NB4 (cell line): ENCODE measurements around the gene NBPF3.

Experiments
- MAX ChIP-seq: IDR thresholded peaks from 2 replicates; pipeline ENCODE4 v1.6.1; 2011; ENCODE audit warnings: low read depth, low read length
- MYC ChIP-seq: IDR thresholded peaks from 2 replicates; pipeline ENCODE4 v1.6.1; 2011; ENCODE audit warnings: low read depth, low read length
- POLR2A ChIP-seq: IDR thresholded peaks from 2 replicates; pipeline ENCODE4 v1.6.1; 2011; ENCODE audit warnings: mild to moderate bottlenecking; ENCODE audit not compliant: insufficient read length; ENCODE audit errors: extremely low read depth
- TF ChIP-seq, protein P1 (sequence below): IDR thresholded peaks from one replicate; pipeline ENCODE4 v1.5.1; 2012; ENCODE audit warnings: low read depth, low read length

DNA sequence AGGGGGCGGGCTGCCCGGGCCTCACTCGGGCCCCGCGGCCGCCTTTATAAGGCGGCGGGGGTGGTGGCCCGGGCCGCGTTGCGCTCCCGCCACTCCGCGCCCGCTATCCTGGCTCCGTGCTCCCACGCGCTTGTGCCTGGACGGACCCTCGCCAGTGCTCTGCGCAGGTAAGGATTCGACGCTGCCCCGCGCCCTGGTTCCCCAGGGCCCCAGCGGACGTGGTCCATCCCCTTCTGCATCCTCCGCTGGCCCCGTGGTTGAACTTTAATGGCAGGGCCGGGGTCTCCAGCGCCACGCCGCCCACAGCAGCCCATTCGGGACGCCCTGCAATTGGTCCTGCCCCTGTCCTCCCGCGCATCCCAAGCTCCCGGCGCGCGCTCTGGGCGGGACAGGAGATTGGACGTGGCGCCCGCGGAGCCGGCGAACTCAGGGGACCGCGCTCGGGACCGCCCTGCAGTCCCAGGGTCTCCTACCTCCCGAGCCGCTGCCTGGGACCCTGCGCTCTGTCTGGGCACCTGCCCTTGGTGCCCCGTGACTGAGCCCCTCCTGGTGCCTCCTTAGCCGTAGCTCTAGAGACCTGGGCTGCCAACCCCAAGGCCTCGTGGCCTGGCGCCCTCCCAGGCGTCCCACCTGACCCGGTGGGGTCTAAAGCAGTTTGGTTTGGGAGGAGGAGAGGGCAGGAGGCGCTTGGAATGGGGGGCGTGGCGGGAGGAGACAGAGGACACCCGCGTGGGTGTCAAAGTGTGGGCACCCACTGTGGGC lies 69.6 kb downstream of the NBPF3 start, which contains the start of gene ALPL:
- TF ChIP-seq MAX (no peak), POLR2A (no peak), MYC (no peak)
- TF ChIP-seq, protein P1, sequence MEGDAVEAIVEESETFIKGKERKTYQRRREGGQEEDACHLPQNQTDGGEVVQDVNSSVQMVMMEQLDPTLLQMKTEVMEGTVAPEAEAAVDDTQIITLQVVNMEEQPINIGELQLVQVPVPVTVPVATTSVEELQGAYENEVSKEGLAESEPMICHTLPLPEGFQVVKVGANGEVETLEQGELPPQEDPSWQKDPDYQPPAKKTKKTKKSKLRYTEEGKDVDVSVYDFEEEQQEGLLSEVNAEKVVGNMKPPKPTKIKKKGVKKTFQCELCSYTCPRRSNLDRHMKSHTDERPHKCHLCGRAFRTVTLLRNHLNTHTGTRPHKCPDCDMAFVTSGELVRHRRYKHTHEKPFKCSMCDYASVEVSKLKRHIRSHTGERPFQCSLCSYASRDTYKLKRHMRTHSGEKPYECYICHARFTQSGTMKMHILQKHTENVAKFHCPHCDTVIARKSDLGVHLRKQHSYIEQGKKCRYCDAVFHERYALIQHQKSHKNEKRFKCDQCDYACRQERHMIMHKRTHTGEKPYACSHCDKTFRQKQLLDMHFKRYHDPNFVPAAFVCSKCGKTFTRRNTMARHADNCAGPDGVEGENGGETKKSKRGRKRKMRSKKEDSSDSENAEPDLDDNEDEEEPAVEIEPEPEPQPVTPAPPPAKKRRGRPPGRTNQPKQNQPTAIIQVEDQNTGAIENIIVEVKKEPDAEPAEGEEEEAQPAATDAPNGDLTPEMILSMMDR = no peak
